Upper lobe of left lung (tissue), 6 donors: ENCODE measurements around the gene EDA. TPM values are rescaled to one million over a fixed set of nuclear protein-coding genes. Genes with fewer than 3 reads are reported as not detected.

Experiments
- ATAC-seq, 2 donors: fragments of 200-7000 bp; cut with Tn5 transposase; one replicate each; pipeline ENCODE4 v1.9.1; 2022; ENCODE audit warnings: mild to moderate bottlenecking in 2 of 2, moderate library complexity in 2 of 2; ENCODE audit not compliant: low FRiP score in 2 of 2
- DNase-seq, 2 donors: peaks; one replicate each; pipeline ENCODE4 v3.0.0-alpha.2; 2019 to 2020
- H3K27ac ChIP-seq, 4 donors: fragments of 200-600 bp; sonication (generic); one replicate each; pipeline ENCODE4 v1.5.1; 2016 to 2019
- H3K27me3 ChIP-seq, 4 donors: fragments of 200-600 bp; sonication (generic); one replicate each; pipeline ENCODE4 v1.5.1; 2017 to 2019
- H3K36me3 ChIP-seq, 4 donors: fragments of 200-600 bp; sonication (generic); one replicate each; pipeline ENCODE4 v1.5.1; 2016 to 2019
- H3K4me1 ChIP-seq, 4 donors: fragments of 200-600 bp; sonication (generic); one replicate each; pipeline ENCODE4 v1.5.1; 2018 to 2019
- H3K4me3 ChIP-seq, 4 donors: fragments of 200-600 bp; sonication (generic); one replicate each; pipeline ENCODE4 v1.5.1; 2017 to 2019; ENCODE audit warnings: mild to moderate bottlenecking in 2 of 4, moderate library complexity in 1 of 4
- H3K9me3 ChIP-seq, 4 donors: fragments of 200-600 bp; sonication (generic); one replicate each; pipeline ENCODE4 v1.5.1; 2018 to 2019
- EP300 ChIP-seq, 4 donors: sonication (generic); formaldehyde crosslinking; IDR thresholded peaks; one replicate each; pipeline ENCODE4 v1.5.1; 2017; ENCODE audit warnings: antibody characterized with exemption in 4 of 4, control low read depth in 2 of 4
- POLR2A ChIP-seq, 4 donors: fragments of 450-650 bp; IDR thresholded peaks; one replicate each; pipeline ENCODE4 v1.5.1; 2016 to 2017; ENCODE audit warnings: antibody characterized with exemption in 4 of 4, mild to moderate bottlenecking in 2 of 4
- POLR2AphosphoS5 ChIP-seq, 2 donors: sonication (generic); formaldehyde crosslinking; IDR thresholded peaks; one replicate each; pipeline ENCODE4 v1.5.1; 2017; ENCODE audit warnings: antibody characterized with exemption in 2 of 2
- WGBS, 2 donors: methylation state at CpG; one replicate each; pipeline ENCODE4 v1.1.5; 2017 to 2018; 5-methylcytosine and 5-hydroxymethylcytosine counted together
- total RNA-seq, 6 donors: library from RNA; depleted of rRNA in 4 of 6; stranded (reverse); fragments of >200 nt in 4 of 6; gene quantifications; one replicate each; pipeline versions ENCODE4 v1.1.0 to v1.2.1, GENCODE V29; 2016 to 2021
- TF ChIP-seq, protein P1 (sequence below), 6 experiments: fragments of 450-650 bp in 4 of 6; fragments of 200-600 bp in 2 of 6; sonication (generic) in 2 of 6; IDR thresholded peaks; one replicate each; pipeline ENCODE4 v1.5.1; 2016 to 2019; ENCODE audit warnings: antibody characterized with exemption in 6 of 6
- donor health status: DM: no; HTN: no; CAD: no; lungs with moderate emphysema.
- donor health status: DM: no; HTN: yes; CAD: no; lungs with severe emphysema.

The EDA gene
- total RNA-seq, 6 donors from 2014 or later: 3.3 to 16.8 (median 5.9) TPM

DNA sequence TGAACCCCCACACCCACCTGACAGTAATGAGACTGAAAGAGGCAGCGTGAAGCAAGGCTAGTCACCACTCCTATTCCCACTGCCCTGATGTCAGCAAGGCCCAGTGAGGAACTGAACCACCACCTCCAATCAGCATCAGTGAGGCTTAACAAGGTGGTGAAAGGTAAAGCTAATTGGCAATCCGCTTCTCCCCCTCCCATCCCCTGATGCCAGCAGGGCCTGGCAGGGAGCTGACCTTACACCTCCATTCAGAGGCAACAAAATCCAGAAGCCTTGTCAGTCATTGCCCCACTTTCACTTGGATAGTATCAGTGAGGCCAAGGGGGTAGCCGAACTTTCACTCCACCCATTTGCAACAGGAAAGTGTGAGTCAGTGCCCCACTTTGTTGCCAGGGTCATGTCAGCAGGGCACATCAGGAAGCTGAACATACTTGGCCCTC, 373.1 kb downstream of the EDA start:
- no peak for DNase-seq
- TF ChIP-seq POLR2AphosphoS5 (IDR thresholded peaks at IDR 0.05) (no peak), EP300 (IDR thresholded peaks at IDR 0.05) (no peak), POLR2A (IDR thresholded peaks at IDR 0.05) (no peak)
- TF ChIP-seq, protein P1, sequence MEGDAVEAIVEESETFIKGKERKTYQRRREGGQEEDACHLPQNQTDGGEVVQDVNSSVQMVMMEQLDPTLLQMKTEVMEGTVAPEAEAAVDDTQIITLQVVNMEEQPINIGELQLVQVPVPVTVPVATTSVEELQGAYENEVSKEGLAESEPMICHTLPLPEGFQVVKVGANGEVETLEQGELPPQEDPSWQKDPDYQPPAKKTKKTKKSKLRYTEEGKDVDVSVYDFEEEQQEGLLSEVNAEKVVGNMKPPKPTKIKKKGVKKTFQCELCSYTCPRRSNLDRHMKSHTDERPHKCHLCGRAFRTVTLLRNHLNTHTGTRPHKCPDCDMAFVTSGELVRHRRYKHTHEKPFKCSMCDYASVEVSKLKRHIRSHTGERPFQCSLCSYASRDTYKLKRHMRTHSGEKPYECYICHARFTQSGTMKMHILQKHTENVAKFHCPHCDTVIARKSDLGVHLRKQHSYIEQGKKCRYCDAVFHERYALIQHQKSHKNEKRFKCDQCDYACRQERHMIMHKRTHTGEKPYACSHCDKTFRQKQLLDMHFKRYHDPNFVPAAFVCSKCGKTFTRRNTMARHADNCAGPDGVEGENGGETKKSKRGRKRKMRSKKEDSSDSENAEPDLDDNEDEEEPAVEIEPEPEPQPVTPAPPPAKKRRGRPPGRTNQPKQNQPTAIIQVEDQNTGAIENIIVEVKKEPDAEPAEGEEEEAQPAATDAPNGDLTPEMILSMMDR (IDR thresholded peaks at IDR 0.05): no peak
- Histone ChIP-seq H3K36me3 (no peaks in the 10 kb centered on the region), H3K27me3 (no peaks in the 10 kb centered on the region), H3K9me3 (no peaks in the 10 kb centered on the region), H3K27ac (no peak overlapping the region), H3K4me3 (no peak overlapping the region), H3K4me1 (no peaks in the 10 kb centered on the region)
- ATAC-seq: no peak
- 83% methylated on average over 3 of the region's 3 CpGs; no CpG with 5 or more reads in 1 of the 2 donors for WGBS, 2 donors

DNA sequence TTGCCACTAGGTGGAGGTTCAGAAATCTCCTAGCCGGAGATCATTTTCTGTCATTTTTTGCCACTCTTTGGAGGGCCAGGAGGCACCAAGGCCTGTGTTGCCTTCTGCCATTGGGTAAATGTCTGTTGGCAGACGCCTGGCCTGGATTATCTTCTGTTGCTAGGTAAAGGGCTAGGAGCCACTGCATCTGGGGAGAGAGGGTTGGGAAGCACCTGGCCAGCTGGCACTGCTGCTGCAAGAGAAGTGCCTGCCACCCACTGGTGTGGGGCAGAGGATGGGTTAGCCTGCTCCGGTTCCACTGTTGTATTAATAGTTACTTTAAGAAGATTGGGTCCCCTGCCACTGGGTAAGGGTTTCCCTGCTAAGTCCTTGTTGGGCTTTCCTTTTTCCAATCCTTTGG, 375.8 kb downstream of the EDA start:
- ATAC-seq (no peak), DNase-seq (no peak)
- Histone ChIP-seq H3K4me3 (no peak overlapping the region), H3K36me3 (no peaks in the 10 kb centered on the region), H3K27me3 (no peaks in the 10 kb centered on the region), H3K27ac (no peak overlapping the region), H3K4me1 (no peaks in the 10 kb centered on the region), H3K9me3 (no peaks in the 10 kb centered on the region)
- WGBS, 2 donors: 90 to 100% methylated on average over 2 to 3 of the region's 3 CpGs
- TF ChIP-seq EP300 (IDR thresholded peaks at IDR 0.05): no peak
- TF ChIP-seq POLR2AphosphoS5 (IDR thresholded peaks at IDR 0.05): no peak
- TF ChIP-seq POLR2A (IDR thresholded peaks at IDR 0.05): no peak
- TF ChIP-seq, protein P1 (IDR thresholded peaks at IDR 0.05): no peak

DNA sequence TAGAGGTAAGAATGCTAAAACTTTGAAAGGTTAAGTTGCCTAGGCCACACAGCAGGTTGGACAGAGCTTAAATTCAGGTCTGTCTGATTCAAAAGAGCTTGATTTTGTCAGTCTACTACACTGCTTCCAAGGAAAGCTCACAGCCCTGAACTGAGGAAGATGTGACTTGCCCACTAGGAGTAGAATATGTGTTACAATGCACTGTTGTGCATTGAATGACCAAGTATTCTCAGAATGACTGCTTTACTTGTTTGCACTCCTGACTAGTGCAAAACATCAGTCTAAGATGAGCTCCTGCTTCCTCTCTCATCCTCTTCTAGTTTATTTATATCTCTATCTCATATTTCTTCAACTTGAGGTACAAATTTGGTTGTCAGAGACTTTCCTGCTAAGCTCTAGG, 377.6 kb downstream of the EDA start:
- Histone ChIP-seq H3K4me1 (no peaks in the 10 kb centered on the region), H3K27me3 (no peaks in the 10 kb centered on the region), H3K9me3 (no peaks in the 10 kb centered on the region), H3K27ac (no peak overlapping the region), H3K4me3 (no peak overlapping the region), H3K36me3 (no peaks in the 10 kb centered on the region)
- TF ChIP-seq, protein P1 (IDR thresholded peaks at IDR 0.05): no peak
- TF ChIP-seq POLR2AphosphoS5 (IDR thresholded peaks at IDR 0.05) (no peak), POLR2A (IDR thresholded peaks at IDR 0.05) (no peak), EP300 (IDR thresholded peaks at IDR 0.05) (no peak)
- ATAC-seq (no peak), DNase-seq (no peak)

DNA sequence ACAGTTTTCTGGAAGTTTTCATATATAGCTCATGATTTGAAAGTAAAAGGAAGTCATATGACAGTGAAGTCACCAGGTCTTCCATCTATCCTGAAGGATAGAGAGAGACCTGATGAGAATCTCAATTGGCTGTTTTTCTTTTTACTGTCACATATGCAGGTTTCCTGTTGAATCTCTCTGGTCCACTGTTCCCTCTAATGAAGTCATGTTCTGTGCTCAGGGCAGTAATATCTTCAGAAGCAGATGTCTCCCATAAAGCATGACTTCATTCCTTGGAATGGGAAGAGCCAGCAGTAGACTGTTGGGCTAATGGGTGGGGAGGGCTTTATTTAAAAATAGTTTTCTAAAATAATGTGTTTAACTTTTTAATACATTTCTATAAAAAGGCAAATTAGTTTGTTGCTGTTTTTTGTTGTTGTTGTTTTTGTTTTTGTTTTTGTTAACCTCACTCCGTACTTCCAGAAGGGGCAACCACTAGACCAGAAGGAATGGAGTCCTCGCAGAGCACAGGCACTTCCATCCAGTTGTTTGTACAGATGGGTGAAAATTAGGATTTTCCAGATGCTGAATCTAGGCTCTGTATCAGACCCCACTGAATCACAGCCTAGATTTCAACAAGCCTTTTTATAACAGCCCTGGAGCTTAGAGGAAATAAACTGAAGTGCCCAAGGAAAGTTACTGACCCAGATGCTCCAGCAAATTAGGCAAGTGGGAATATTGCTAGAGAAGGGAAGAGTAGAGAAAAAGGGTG, 379.6 kb downstream of the EDA start:
- no peak for DNase-seq
- no peaks in the 10 kb centered on the region for H3K9me3 ChIP-seq

More for the DNA sequence above, 379.6 kb downstream of the EDA start:
- TF ChIP-seq EP300 (IDR thresholded peaks at IDR 0.05): no peak
- TF ChIP-seq POLR2A (IDR thresholded peaks at IDR 0.05): no peak
- TF ChIP-seq, protein P1 (IDR thresholded peaks at IDR 0.05): no peak
- no peak for TF ChIP-seq POLR2AphosphoS5 (IDR thresholded peaks at IDR 0.05)
- no peaks in the 10 kb centered on the region for H3K36me3 ChIP-seq
- H3K4me3 ChIP-seq: no peak overlapping the region
- H3K4me1 ChIP-seq: no peaks in the 10 kb centered on the region
- 76 to 93% methylated on average over 2 of the region's 2 CpGs for whole genome bisulfite sequencing, 2 donors
- H3K27me3 ChIP-seq: no peaks in the 10 kb centered on the region
- H3K27ac ChIP-seq: no peak overlapping the region
- ATAC-seq: peak in 1 of 2 donors; percentile 43
